C4-2B (cell line): Measurements from ENCODE around the gene SMURF1.

ENCODE experiments used
- ZFX ChIP-seq: fragments of 450-650 bp; IDR thresholded peaks from 2 replicates; pipeline ENCODE4 v1.6.1; 2017
- TF ChIP-seq, protein P1 (sequence below): fragments of 450-650 bp; conservative IDR thresholded peaks from 2 replicates; pipeline ENCODE4 v1.5.1; 2017; ENCODE audit warnings: mild to moderate bottlenecking

- TF ChIP-seq, protein P1, sequence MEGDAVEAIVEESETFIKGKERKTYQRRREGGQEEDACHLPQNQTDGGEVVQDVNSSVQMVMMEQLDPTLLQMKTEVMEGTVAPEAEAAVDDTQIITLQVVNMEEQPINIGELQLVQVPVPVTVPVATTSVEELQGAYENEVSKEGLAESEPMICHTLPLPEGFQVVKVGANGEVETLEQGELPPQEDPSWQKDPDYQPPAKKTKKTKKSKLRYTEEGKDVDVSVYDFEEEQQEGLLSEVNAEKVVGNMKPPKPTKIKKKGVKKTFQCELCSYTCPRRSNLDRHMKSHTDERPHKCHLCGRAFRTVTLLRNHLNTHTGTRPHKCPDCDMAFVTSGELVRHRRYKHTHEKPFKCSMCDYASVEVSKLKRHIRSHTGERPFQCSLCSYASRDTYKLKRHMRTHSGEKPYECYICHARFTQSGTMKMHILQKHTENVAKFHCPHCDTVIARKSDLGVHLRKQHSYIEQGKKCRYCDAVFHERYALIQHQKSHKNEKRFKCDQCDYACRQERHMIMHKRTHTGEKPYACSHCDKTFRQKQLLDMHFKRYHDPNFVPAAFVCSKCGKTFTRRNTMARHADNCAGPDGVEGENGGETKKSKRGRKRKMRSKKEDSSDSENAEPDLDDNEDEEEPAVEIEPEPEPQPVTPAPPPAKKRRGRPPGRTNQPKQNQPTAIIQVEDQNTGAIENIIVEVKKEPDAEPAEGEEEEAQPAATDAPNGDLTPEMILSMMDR: no peak
- no peak for TF ChIP-seq ZFX
These were observed 104.5 kb downstream of the SMURF1 start for GRCh38 chr7:99039384-99039891.
